Measurements from ENCODE around the gene VWA8.
A peak's percentile ranks its signal among the peaks of the same experiment; 100 is the strongest.

VWA8 gene

DNA sequence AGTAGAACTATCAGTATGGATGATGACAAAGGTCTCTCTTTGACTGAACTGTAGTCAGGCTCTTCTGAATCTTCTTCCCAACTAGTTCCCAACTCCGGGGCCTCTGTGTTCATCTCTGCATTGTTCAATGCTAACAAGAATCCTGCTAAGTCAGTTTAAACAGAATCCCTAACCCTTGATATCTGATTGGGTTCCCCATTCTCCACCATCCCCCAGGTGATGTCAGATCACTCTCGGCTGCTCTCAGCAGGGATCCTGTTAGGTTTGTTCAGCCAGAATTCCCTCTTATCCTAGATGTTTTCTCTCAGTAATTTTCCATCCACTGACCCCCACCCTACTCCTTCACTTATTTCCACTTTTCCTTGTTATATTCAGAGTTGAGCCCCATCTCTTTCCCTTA is 280.0 kb downstream of the VWA8 start:
- Histone ChIP-seq H3K9me3 (ENCODE audit: control insufficient read depth, low read length) (peaks cover 5% of the 10 kb centered on the region), H3K4me3 (ENCODE audit: low read length) (no peak overlapping the region), H3K27me3 (replicated peaks; ENCODE audit: control insufficient read depth, insufficient read depth, low read length) (no peaks in the 10 kb centered on the region), H3K36me3 (ENCODE audit: control insufficient read depth, insufficient read depth, low read length, severe bottlenecking) (peaks cover 41% of the 10 kb centered on the region), H3K9ac (ENCODE audit: low read length) (no peak overlapping the region), H3K4me1 (ENCODE audit: control insufficient read depth, insufficient read depth, low read length) (peaks cover 6% of the 10 kb centered on the region)
- DNase-seq (ENCODE audit: low read depth): no peak

DNA sequence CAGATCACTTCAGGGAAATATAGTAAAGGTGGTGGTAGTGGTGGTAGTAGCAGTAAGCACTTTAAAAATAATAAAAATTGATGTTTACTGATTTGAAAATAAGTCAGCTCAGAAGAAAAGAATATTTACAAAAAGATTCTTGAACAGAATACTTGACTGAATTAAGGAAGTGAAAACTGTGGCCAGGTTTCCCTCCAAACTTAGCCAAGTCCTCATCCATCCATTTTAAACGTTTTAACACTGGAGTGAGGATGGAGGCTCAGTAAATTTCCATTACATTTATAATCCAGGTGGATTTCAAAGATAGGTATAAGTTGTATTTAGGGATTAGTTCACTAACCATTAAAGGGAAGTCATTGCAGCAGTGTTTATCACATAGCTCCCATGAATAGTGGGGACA is 282.1 kb downstream of the VWA8 start:
- no peak overlapping the region for H3K4me3 ChIP-seq (ENCODE audit: low read length)
- no peak for DNase-seq (ENCODE audit: low read depth)
- H3K27me3 ChIP-seq (replicated peaks; ENCODE audit: control insufficient read depth, insufficient read depth, low read length): no peaks in the 10 kb centered on the region
- H3K36me3 ChIP-seq (ENCODE audit: control insufficient read depth, insufficient read depth, low read length, severe bottlenecking): peaks cover 28% of the 10 kb centered on the region
- H3K9me3 ChIP-seq (ENCODE audit: control insufficient read depth, low read length): peaks cover 5% of the 10 kb centered on the region
- H3K4me1 ChIP-seq (ENCODE audit: control insufficient read depth, insufficient read depth, low read length): peaks cover 16% of the 10 kb centered on the region
- no peak overlapping the region for H3K9ac ChIP-seq (ENCODE audit: low read length)

DNA sequence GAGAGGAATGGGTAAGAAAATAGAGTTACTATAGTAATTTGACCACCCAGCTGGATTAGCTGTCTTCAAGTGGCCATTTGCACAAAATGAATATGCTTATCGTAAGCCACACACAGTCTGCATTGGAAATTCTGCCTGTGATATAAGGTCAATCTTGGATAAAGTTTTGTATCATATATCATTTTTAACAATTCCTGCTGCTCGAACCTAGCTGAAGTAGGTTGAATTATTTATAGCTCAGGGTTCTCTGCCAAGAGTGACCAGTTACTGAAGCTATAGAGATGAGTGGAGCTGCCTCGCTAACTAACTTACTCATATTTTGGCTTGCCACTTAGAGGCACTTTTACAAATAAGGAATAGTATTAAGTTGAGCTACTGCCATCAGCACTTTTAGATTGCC is 282.7 kb downstream of the VWA8 start:
- Histone ChIP-seq H3K9me3 (ENCODE audit: control insufficient read depth, low read length) (peaks cover 5% of the 10 kb centered on the region), H3K4me3 (ENCODE audit: low read length) (no peak overlapping the region), H3K36me3 (ENCODE audit: control insufficient read depth, insufficient read depth, low read length, severe bottlenecking) (peaks cover 22% of the 10 kb centered on the region), H3K27me3 (replicated peaks; ENCODE audit: control insufficient read depth, insufficient read depth, low read length) (no peaks in the 10 kb centered on the region), H3K9ac (ENCODE audit: low read length) (no peak overlapping the region), H3K4me1 (ENCODE audit: control insufficient read depth, insufficient read depth, low read length) (peaks cover 16% of the 10 kb centered on the region)
- peak; percentile 20 for DNase-seq (ENCODE audit: low read depth)

DNA sequence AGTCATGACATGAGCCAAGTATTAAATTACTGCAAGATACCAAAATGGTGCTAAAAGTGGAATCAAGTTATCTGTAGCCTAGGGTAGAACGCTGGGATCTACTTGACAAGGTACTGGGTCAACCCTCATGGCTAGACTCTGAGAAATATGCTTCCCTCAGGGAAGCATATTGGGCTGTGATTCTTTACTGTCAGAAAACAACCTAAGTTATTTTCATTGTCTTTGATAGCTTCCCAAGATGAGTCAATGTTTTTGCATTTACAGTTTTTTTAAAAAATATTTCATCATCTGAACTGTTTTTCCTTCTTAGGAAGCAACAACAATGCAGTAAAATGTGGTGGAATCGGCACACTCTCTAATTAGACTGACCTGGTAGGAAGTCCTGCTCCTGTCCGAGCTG is 285.6 kb downstream of the VWA8 start:
- H3K27me3 ChIP-seq (replicated peaks; ENCODE audit: control insufficient read depth, insufficient read depth, low read length): no peaks in the 10 kb centered on the region
- no peak overlapping the region for H3K9ac ChIP-seq (ENCODE audit: low read length)
- H3K9me3 ChIP-seq (ENCODE audit: control insufficient read depth, low read length): no peaks in the 10 kb centered on the region
- peaks cover 10% of the 10 kb centered on the region for H3K36me3 ChIP-seq (ENCODE audit: control insufficient read depth, insufficient read depth, low read length, severe bottlenecking)
- DNase-seq (ENCODE audit: low read depth): peak; percentile 63
- H3K4me3 ChIP-seq (ENCODE audit: low read length): peak overlapping the region; percentile 4
- H3K4me1 ChIP-seq (ENCODE audit: control insufficient read depth, insufficient read depth, low read length): peaks cover 16% of the 10 kb centered on the region

DNA sequence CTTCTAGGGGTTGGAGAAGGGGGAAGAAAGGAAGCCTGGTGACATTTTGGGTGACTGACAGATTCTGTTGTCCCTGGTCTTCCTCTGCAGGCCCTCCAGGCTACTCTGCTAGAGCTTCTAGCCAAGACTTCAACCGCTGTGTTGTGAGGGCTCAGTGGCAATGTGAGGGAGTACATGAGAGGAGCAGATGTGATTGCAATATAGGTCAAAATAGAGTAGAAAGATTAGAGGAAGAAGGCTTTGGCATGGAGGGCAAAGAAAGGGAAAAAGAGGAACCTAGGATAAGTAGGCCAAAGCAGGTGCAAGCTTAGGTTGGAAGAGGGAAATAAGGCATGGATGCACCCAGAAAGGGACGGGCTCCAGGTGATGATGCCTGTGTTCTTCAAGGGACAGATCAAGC is 286.7 kb downstream of the VWA8 start:
- DNase-seq (ENCODE audit: low read depth): no peak
- H3K9me3 ChIP-seq (ENCODE audit: control insufficient read depth, low read length): no peaks in the 10 kb centered on the region
- no peaks in the 10 kb centered on the region for H3K27me3 ChIP-seq (replicated peaks; ENCODE audit: control insufficient read depth, insufficient read depth, low read length)
- no peak overlapping the region for H3K4me3 ChIP-seq (ENCODE audit: low read length)
- H3K4me1 ChIP-seq (ENCODE audit: control insufficient read depth, insufficient read depth, low read length): peaks cover 16% of the 10 kb centered on the region
- H3K9ac ChIP-seq (ENCODE audit: low read length): no peak overlapping the region
- peaks cover 13% of the 10 kb centered on the region for H3K36me3 ChIP-seq (ENCODE audit: control insufficient read depth, insufficient read depth, low read length, severe bottlenecking)

DNA sequence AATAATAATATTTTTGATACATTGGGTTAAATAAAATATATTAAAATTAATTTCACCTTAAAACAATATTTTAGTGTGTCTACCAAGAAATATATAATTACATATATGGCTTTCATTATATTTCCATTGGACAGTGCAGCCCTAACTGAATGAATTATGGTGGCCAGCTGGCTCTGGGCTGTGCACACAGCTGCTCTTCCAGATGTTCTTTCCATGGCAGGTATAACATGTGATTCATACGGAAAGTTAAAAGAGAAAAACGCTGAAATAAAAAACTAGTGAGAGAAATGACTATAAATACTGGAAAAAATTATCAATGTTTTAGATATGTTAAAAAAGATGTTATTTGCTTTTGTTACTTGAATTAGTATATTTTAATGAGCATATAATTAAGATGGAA is 287.3 kb downstream of the VWA8 start:
- Histone ChIP-seq H3K9me3 (ENCODE audit: control insufficient read depth, low read length) (no peaks in the 10 kb centered on the region), H3K4me3 (ENCODE audit: low read length) (no peak overlapping the region), H3K27me3 (replicated peaks; ENCODE audit: control insufficient read depth, insufficient read depth, low read length) (no peaks in the 10 kb centered on the region), H3K9ac (ENCODE audit: low read length) (no peak overlapping the region), H3K4me1 (ENCODE audit: control insufficient read depth, insufficient read depth, low read length) (peaks cover 16% of the 10 kb centered on the region), H3K36me3 (ENCODE audit: control insufficient read depth, insufficient read depth, low read length, severe bottlenecking) (peaks cover 13% of the 10 kb centered on the region)
- DNase-seq (ENCODE audit: low read depth): no peak

DNA sequence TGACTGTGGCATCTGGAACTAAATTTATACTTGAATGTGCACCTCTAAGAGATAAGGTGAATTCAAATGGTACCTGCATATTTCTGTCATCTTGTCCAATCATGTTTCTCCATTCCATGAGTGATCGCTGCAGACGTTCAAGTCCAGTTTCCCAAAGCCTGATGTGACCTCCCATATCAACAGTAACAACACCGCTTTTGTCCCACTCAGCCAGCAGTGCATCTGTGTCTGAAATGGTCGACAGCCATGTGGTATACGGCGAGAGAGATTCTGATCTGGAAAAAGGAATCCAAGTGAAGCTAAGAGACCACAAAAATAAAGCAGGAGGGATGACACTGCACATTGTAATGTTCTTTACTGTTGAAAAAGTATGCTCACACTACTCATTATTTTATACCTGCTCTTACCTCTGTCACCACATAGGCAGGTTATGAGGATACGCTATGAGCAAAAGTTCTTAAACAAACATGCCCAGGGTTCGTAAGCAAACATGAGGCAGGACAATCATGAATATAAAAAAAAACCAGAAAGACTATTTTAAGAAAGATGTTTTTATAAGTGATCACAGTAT is 290.0 kb downstream of the VWA8 start:
- Histone ChIP-seq H3K4me1 (ENCODE audit: control insufficient read depth, insufficient read depth, low read length) (peaks cover 13% of the 10 kb centered on the region), H3K27me3 (replicated peaks; ENCODE audit: control insufficient read depth, insufficient read depth, low read length) (no peaks in the 10 kb centered on the region), H3K36me3 (ENCODE audit: control insufficient read depth, insufficient read depth, low read length, severe bottlenecking) (peaks cover 13% of the 10 kb centered on the region), H3K9ac (ENCODE audit: low read length) (no peak overlapping the region), H3K4me3 (ENCODE audit: low read length) (no peak overlapping the region), H3K9me3 (ENCODE audit: control insufficient read depth, low read length) (no peaks in the 10 kb centered on the region)
- no peak for DNase-seq (ENCODE audit: low read depth)

DNA sequence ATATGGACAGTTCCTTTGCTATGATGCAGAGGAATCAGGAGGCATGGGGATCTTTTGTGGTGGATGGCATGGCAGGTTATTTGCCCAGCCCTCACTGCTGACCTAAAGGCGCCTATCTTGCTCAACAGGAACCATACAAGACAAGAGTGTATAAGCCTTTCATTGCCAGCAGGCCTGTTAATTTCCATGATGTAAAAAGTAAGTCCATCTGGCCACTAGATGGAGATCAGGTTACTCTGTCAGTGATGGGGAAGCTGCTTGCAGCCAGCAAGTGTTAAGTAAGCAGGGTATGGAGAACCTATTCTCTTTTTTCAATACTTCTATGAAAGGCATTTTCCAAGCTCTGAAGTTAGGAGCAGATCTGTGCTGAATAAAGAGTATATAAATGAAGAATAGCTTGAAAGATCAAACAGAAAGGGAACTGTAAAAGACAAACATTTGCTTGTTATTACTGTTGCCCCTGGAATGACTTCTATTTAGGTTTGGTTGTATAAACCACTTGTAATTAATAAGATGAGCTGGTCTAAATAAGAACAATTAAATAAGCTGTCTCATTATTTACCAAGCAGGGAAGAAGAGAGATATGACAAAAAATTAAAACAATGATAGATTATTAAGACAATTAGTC is 292.7 kb downstream of the VWA8 start:
- Histone ChIP-seq H3K4me1 (ENCODE audit: control insufficient read depth, insufficient read depth, low read length) (peaks cover 4% of the 10 kb centered on the region), H3K36me3 (ENCODE audit: control insufficient read depth, insufficient read depth, low read length, severe bottlenecking) (peaks cover 13% of the 10 kb centered on the region), H3K27me3 (replicated peaks; ENCODE audit: control insufficient read depth, insufficient read depth, low read length) (no peaks in the 10 kb centered on the region), H3K4me3 (ENCODE audit: low read length) (no peak overlapping the region), H3K9me3 (ENCODE audit: control insufficient read depth, low read length) (no peaks in the 10 kb centered on the region), H3K9ac (ENCODE audit: low read length) (no peak overlapping the region)
- DNase-seq (ENCODE audit: low read depth): peak; percentile 96

DNA sequence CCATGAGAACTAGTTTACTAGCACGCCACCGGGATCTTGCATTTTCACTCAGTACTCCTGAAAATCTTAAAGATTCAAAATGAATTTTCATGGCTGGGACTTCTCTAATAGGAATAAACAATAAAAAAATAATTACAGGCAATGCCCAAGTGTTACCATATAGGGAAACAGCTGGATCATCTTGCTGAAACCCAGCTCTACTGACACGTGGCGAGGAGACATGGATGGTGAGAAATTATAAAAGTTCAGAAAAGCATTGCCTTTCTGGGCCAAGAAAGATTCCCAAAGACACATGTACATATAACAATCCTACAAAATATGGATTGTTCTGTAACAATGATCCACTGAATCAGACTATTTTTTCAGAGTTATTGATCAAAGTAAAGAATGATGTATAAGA is 294.3 kb downstream of the VWA8 start:
- Histone ChIP-seq H3K4me3 (ENCODE audit: low read length) (no peak overlapping the region), H3K4me1 (ENCODE audit: control insufficient read depth, insufficient read depth, low read length) (peaks cover 4% of the 10 kb centered on the region), H3K9me3 (ENCODE audit: control insufficient read depth, low read length) (no peaks in the 10 kb centered on the region), H3K9ac (ENCODE audit: low read length) (no peak overlapping the region), H3K27me3 (replicated peaks; ENCODE audit: control insufficient read depth, insufficient read depth, low read length) (no peaks in the 10 kb centered on the region), H3K36me3 (ENCODE audit: control insufficient read depth, insufficient read depth, low read length, severe bottlenecking) (peaks cover 13% of the 10 kb centered on the region)
- no peak for DNase-seq (ENCODE audit: low read depth)

DNA sequence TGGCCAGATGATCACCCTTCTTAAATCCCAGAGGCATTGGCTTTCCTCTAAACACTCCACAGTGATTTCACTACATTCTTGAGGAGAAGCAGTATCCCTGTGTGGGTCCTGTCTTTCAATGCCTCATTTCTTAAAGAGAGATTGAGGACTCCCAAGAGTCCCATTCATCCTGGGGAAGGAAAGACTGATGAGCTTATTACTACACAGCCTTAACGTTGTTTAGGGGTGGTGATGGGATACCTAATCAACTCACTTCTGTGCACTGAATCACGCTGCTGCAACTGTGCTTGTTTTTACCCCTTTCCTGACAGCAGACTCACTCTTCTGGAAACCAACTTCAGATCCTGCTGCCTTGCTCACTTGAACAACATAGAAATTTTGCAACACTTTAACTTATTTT is 300.5 kb downstream of the VWA8 start:
- no peaks in the 10 kb centered on the region for H3K27me3 ChIP-seq (replicated peaks; ENCODE audit: control insufficient read depth, insufficient read depth, low read length)
- H3K4me3 ChIP-seq (ENCODE audit: low read length): no peak overlapping the region
- no peaks in the 10 kb centered on the region for H3K9me3 ChIP-seq (ENCODE audit: control insufficient read depth, low read length)
- H3K9ac ChIP-seq (ENCODE audit: low read length): no peak overlapping the region
- H3K4me1 ChIP-seq (ENCODE audit: control insufficient read depth, insufficient read depth, low read length): peaks cover 10% of the 10 kb centered on the region
- H3K36me3 ChIP-seq (ENCODE audit: control insufficient read depth, insufficient read depth, low read length, severe bottlenecking): no peaks in the 10 kb centered on the region
- no peak for DNase-seq (ENCODE audit: low read depth)

DNA sequence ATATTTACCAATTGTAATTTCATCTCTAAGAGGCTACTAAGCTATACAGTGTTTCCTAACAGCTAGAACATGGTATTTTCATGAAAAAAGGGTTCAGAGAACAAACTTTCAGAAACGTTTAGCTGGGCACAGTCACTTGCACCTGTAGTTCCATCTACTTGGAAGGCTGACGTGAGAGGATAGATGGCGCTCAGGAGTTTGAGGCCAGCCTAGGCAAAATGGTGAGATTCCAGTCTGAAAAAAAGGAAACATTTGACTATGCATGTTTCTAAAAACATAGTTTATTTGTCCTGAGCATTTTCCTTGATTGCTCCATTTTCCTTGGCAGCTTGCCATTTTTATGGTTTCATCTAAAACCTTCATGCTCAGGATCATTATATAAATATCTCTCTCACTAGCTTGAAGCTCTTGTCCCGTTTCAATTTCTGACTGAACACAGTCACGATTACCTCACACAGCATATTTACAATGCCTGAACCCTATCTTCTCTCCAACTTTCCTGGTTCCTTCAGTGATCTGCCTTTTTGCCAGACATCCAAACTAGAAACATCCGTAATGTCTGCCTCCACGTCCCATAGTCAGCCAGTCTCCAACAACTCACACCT is 302.8 kb downstream of the VWA8 start:
- DNase-seq (ENCODE audit: low read depth): peak; percentile 93
- no peak overlapping the region for H3K9ac ChIP-seq (ENCODE audit: low read length)
- no peaks in the 10 kb centered on the region for H3K36me3 ChIP-seq (ENCODE audit: control insufficient read depth, insufficient read depth, low read length, severe bottlenecking)
- no peak overlapping the region for H3K4me3 ChIP-seq (ENCODE audit: low read length)
- H3K4me1 ChIP-seq (ENCODE audit: control insufficient read depth, insufficient read depth, low read length): peaks cover 10% of the 10 kb centered on the region
- H3K9me3 ChIP-seq (ENCODE audit: control insufficient read depth, low read length): no peaks in the 10 kb centered on the region
- H3K27me3 ChIP-seq (replicated peaks; ENCODE audit: control insufficient read depth, insufficient read depth, low read length): no peaks in the 10 kb centered on the region
